Caco-2 (cell line): ENCODE data around the gene TMX2. TPM values are rescaled to one million over a fixed set of nuclear protein-coding genes. Genes with fewer than 3 reads are reported as not detected.

ENCODE experiments used
- BruUV-seq: library from RNA; stranded (reverse); fragments of 400-500 nt; replicated peaks from 2 replicates; lab custom pipeline; 2021; lab: Mats Ljungman, UMichigan
- CTCF ChIA-PET: fragments of 300-600 bp; sonication (Branson Sonifier 250); formaldehyde crosslinking; loops from one replicate; lab custom pipeline; 2022; ENCODE audit warnings: antibody characterized with exemption; lab: Charles Lee
- POLR2A ChIA-PET: fragments of 300-600 bp; sonication (Branson Sonifier 250); formaldehyde crosslinking; loops from one replicate; lab custom pipeline; 2022; ENCODE audit warnings: antibody characterized with exemption; lab: Charles Lee
- DNase-seq, 2 experiments: peaks; one replicate each; pipeline versions ENCODE4 v3.0.0 to v3.0.0-alpha.2; 2020 to 2022
- H3K27me3 ChIP-seq: replicated peaks from 2 replicates; pipeline ENCODE4 v1.6.0; 2011; ENCODE audit warnings: low read length; ENCODE audit not compliant: control insufficient read depth, insufficient read depth
- H3K36me3 ChIP-seq: 2 replicates; pipeline ENCODE4 v1.5.1; 2011; ENCODE audit warnings: low read length; ENCODE audit not compliant: control insufficient read depth, insufficient read depth
- H3K4me1 ChIP-seq: fragments of 250-450 bp; sonication (Bioruptor Pico); 2 replicates; pipeline ENCODE4 v1.5.1; 2020; ENCODE audit warnings: mild to moderate bottlenecking
- H3K4me3 ChIP-seq: 2 replicates; pipeline ENCODE4 v1.5.1; 2011; ENCODE audit warnings: low read depth, mild to moderate bottlenecking, control low read depth, low read length
- H3K9me3 ChIP-seq: fragments of 250-450 bp; sonication (Bioruptor Pico); 2 replicates; pipeline ENCODE4 v1.5.1; 2020; ENCODE audit warnings: mild to moderate bottlenecking, moderate library complexity
- H3K27ac Mint-ChIP-seq: one replicate; pipeline ENCODE4 v1.8.0; 2022; ENCODE audit warnings: mixed read lengths; ENCODE audit not compliant: unreplicated experiment
- H3K27me3 Mint-ChIP-seq: one replicate; pipeline ENCODE4 v1.8.0; 2022; ENCODE audit warnings: mixed read lengths; ENCODE audit not compliant: insufficient read depth, unreplicated experiment
- H3K36me3 Mint-ChIP-seq: one replicate; pipeline ENCODE4 v1.8.0; 2022; ENCODE audit warnings: mild to moderate bottlenecking, mixed read lengths; ENCODE audit not compliant: insufficient read depth, unreplicated experiment
- H3K4me1 Mint-ChIP-seq: one replicate; pipeline ENCODE4 v1.8.0; 2022; ENCODE audit warnings: low read depth, mixed read lengths; ENCODE audit not compliant: unreplicated experiment
- H3K4me3 Mint-ChIP-seq: one replicate; pipeline ENCODE4 v1.8.0; 2022; ENCODE audit warnings: mild to moderate bottlenecking, moderate library complexity, mixed read lengths; ENCODE audit not compliant: unreplicated experiment
- H3K9me3 Mint-ChIP-seq: one replicate; pipeline ENCODE4 v1.8.0; 2022; ENCODE audit warnings: mixed read lengths; ENCODE audit not compliant: unreplicated experiment
- intact Hi-C: fragments of 100-400 bp; cut with micrococcal nuclease; formaldehyde crosslinking; loops from one replicate; pipeline ENCODE4 v1.10.0; 2022; ENCODE audit not compliant: unreplicated experiment
- total RNA-seq: library from RNA; stranded (reverse); gene quantifications from 2 replicates; pipeline ENCODE4 v1.2.3, GENCODE V29; 2022
- TF ChIP-seq, protein P1 (sequence below), 2 experiments: fragments of 200-600 bp in 1 of 2; IDR thresholded peaks; 1 replicate in 1 of 2; 2 replicates in 1 of 2; pipeline versions ENCODE4 v1.5.1 to v1.8.0; 2011 to 2022; ENCODE audit warnings: antibody characterized with exemption in 1 of 2, control low read depth in 1 of 2, inconsistent platforms in 1 of 2, low read depth in 1 of 2, low read length in 1 of 2, mild to moderate bottlenecking in 1 of 2, moderate library complexity in 1 of 2; ENCODE audit not compliant: insufficient read depth in 1 of 2, severe bottlenecking in 1 of 2, unreplicated experiment in 1 of 2

The TMX2 gene
- total RNA-seq, 1 experiment from 2014 or later, result 150 TPM

DNA sequence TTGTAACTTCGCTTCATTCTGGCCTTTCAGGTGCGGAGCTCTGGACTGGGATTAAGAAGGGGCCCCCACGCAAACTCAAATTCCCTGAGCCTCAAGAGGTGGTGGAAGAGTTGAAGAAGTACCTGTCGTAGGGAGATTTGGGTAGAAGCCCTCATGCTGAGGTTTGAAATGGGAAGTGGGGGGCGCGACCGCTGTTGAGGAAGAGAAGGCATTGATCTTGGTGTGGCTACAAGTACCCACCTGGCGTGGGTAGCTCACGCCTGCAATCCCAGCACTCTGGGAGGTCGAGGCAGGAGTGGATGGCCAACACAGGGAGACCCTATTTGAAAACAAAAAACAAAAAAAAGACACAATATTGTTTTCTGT, 29.7 kb downstream of the TMX2 start:
- H3K27me3 ChIP-seq, result no peaks in the 10 kb centered on the region
- H3K4me3 ChIP-seq, result peak overlapping the region; percentile 83
- H3K9me3 ChIP-seq, result no peaks in the 10 kb centered on the region
- peaks cover 5% of the 10 kb centered on the region for H3K4me1 ChIP-seq
- intact Hi-C loops, result no loop called here
- no peaks in the 10 kb centered on the region for H3K4me1 Mint-ChIP-seq
- H3K27me3 Mint-ChIP-seq, result no peaks in the 10 kb centered on the region
- ChIA-PET POLR2A (interaction anchor here (0.8 to 1.7 kb wide), 8 partner anchors 9 to 88 kb away, joined by 3 to 15 read pairs (median 9); partner anchors contain the start of genes BTBD18, CTNND1, MED19 and TMX2), CTCF (interaction anchor here (1.3 to 1.9 kb wide), 3 partner anchors 9 to 80 kb away, joined by 3 to 14 read pairs (median 6); partner anchors contain the start of gene BTBD18)
- TSS peak; percentile 63 for BruUV-seq
- H3K9me3 Mint-ChIP-seq, result no peaks in the 10 kb centered on the region
- H3K4me3 Mint-ChIP-seq, result peak overlapping the region; percentile 94
- H3K36me3 ChIP-seq, result peaks cover 8% of the 10 kb centered on the region; the same call in 1 of the 2 replicates
- H3K27ac Mint-ChIP-seq, result peak overlapping the region; percentile 98
- TF ChIP-seq, protein P1, sequence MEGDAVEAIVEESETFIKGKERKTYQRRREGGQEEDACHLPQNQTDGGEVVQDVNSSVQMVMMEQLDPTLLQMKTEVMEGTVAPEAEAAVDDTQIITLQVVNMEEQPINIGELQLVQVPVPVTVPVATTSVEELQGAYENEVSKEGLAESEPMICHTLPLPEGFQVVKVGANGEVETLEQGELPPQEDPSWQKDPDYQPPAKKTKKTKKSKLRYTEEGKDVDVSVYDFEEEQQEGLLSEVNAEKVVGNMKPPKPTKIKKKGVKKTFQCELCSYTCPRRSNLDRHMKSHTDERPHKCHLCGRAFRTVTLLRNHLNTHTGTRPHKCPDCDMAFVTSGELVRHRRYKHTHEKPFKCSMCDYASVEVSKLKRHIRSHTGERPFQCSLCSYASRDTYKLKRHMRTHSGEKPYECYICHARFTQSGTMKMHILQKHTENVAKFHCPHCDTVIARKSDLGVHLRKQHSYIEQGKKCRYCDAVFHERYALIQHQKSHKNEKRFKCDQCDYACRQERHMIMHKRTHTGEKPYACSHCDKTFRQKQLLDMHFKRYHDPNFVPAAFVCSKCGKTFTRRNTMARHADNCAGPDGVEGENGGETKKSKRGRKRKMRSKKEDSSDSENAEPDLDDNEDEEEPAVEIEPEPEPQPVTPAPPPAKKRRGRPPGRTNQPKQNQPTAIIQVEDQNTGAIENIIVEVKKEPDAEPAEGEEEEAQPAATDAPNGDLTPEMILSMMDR (IDR thresholded peaks at IDR 0.05; ENCODE audit: insufficient read depth in 1 of 2, low read depth in 1 of 2, low read length in 1 of 2, severe bottlenecking in 1 of 2, unreplicated experiment in 1 of 2), result no peak
- DNase-seq, result no peak
- H3K36me3 Mint-ChIP-seq, result peaks cover 88% of the 10 kb centered on the region

DNA sequence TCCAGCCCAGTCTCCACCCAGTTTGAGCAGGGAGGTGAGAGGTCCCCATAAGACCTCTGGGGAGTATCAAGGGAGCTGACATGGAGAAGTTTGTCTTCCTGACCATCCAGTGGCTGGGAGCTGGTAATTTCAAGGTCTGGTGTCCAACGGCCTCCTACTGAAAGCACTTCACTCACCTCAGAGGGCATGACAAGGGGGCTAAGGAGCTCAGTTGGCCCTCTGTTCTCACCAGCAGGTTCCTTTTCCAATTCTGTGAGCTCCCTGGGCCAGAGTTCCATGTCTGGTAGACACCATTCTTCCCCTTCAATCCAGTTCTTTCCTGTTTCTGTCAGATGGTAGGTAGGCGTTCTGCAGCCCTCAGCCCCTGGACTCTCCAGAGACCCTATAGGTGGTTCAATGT, 32.0 kb downstream of the TMX2 start:
- ChIA-PET CTCF (no interaction called here), POLR2A (interaction anchor here (0.5 kb wide), 1 partner anchor 13 kb away, joined by 6 read pairs; no protein-coding TSS in a partner anchor)
- no peak overlapping the region for H3K27ac Mint-ChIP-seq
- intact Hi-C loops, result no loop called here
- H3K9me3 ChIP-seq, result no peaks in the 10 kb centered on the region
- TF ChIP-seq, protein P1 (IDR thresholded peaks at IDR 0.05; ENCODE audit: insufficient read depth in 1 of 2, low read depth in 1 of 2, low read length in 1 of 2, severe bottlenecking in 1 of 2, unreplicated experiment in 1 of 2), result no peak
- H3K36me3 Mint-ChIP-seq, result peaks cover 73% of the 10 kb centered on the region
- H3K36me3 ChIP-seq, result peaks cover 4% of the 10 kb centered on the region; the same call in 1 of the 2 replicates
- H3K4me3 ChIP-seq, result no peak overlapping the region
- no peaks in the 10 kb centered on the region for H3K27me3 Mint-ChIP-seq
- peaks cover 5% of the 10 kb centered on the region for H3K4me1 ChIP-seq
- no peak overlapping the region for H3K4me3 Mint-ChIP-seq
- no TSS peak for BruUV-seq
- H3K4me1 Mint-ChIP-seq, result no peaks in the 10 kb centered on the region
- no peaks in the 10 kb centered on the region for H3K27me3 ChIP-seq
- DNase-seq, result no peak
- H3K9me3 Mint-ChIP-seq, result no peaks in the 10 kb centered on the region

DNA sequence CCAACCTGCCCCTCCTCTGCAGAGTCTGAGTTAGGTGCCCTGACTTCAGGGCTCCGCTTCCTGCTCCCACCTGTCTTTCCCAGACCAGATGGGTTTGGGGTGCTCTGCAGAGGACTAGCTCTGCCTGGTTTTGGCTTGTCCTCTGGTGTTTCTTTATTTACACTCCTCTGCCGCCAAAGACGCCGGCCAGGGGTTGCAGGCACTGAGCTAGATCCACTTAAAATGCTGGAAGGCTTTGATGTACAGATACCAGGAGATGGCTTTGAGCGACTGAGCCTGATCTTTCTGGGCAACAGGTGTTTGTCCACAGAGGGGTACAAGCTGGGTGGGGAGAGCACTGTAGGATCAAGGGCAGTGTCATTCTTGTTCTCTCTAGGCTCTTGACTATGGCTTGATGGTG, 32.8 kb downstream of the TMX2 start:
- Histone ChIP-seq H3K27me3 (no peaks in the 10 kb centered on the region), H3K36me3 (peaks cover 4% of the 10 kb centered on the region; the same call in 1 of the 2 replicates), H3K4me3 (no peak overlapping the region), H3K4me1 (peaks cover 5% of the 10 kb centered on the region), H3K9me3 (no peaks in the 10 kb centered on the region)
- POLR2A ChIA-PET, result no interaction called here
- no peaks in the 10 kb centered on the region for H3K27me3 Mint-ChIP-seq
- no peak for DNase-seq
- no peaks in the 10 kb centered on the region for H3K9me3 Mint-ChIP-seq
- no peak overlapping the region for H3K4me3 Mint-ChIP-seq
- H3K4me1 Mint-ChIP-seq, result no peaks in the 10 kb centered on the region
- CTCF ChIA-PET, result interaction anchor here (0.6 kb wide), 1 partner anchor 12 kb away, joined by 5 read pairs; no protein-coding TSS in a partner anchor
- peaks cover 65% of the 10 kb centered on the region for H3K36me3 Mint-ChIP-seq
- H3K27ac Mint-ChIP-seq, result no peak overlapping the region
- BruUV-seq, result no TSS peak
- TF ChIP-seq, protein P1 (IDR thresholded peaks at IDR 0.05; ENCODE audit: insufficient read depth in 1 of 2, low read depth in 1 of 2, low read length in 1 of 2, severe bottlenecking in 1 of 2, unreplicated experiment in 1 of 2), result no peak
- intact Hi-C loops, result no loop called here
